NT2/D1 (cell line): ENCODE measurements around the gene INPP4A.

ENCODE experiments used
- SUZ12 ChIP-seq: IDR thresholded peaks from 2 replicates; pipeline ENCODE4 v1.6.1; 2011; ENCODE audit not compliant: insufficient read length, insufficient read depth; ENCODE audit errors: extremely low read depth
- ZNF274 ChIP-seq: IDR thresholded peaks from 2 replicates; pipeline ENCODE4 v1.6.1; 2011; ENCODE audit warnings: mild to moderate bottlenecking, low read depth, low read length

- TF ChIP-seq ZNF274 (no peak), SUZ12 (no peak)
Observed at GRCh38 chr2:98455494-98455976, 10.9 kb downstream of the INPP4A start.
